Measurements from ENCODE around the gene CNTNAP2. TPM values are rescaled to one million over a fixed set of nuclear protein-coding genes. Genes with fewer than 3 reads are reported as not detected.

CNTNAP2 gene
- polyA plus RNA-seq, 1 experiment = not detected

DNA sequence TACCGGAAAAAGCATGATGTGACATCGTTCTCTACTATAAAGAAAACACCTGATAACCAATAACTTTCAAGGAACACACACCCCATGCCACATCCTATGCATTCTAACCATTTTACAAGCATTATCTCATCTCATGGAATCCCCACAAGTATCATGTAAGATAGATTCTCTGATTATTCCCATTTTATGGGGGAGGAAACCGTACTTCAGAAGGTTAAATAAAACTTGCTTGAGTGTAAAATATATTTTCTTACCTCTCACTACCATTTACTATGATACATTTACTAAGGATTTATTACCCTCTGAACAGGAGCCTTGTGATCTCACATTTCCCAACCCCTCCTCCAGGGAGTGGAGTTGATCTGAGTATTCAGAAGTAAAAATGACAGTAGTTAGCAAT lies 522.7 kb downstream of the CNTNAP2 start:
- H3K27me3 ChIP-seq (ENCODE audit: control insufficient read depth, insufficient read depth, low read length) = no peaks in the 10 kb centered on the region
- no peak for DNase-seq (ENCODE audit: low read depth)
- TF ChIP-seq, protein P1, sequence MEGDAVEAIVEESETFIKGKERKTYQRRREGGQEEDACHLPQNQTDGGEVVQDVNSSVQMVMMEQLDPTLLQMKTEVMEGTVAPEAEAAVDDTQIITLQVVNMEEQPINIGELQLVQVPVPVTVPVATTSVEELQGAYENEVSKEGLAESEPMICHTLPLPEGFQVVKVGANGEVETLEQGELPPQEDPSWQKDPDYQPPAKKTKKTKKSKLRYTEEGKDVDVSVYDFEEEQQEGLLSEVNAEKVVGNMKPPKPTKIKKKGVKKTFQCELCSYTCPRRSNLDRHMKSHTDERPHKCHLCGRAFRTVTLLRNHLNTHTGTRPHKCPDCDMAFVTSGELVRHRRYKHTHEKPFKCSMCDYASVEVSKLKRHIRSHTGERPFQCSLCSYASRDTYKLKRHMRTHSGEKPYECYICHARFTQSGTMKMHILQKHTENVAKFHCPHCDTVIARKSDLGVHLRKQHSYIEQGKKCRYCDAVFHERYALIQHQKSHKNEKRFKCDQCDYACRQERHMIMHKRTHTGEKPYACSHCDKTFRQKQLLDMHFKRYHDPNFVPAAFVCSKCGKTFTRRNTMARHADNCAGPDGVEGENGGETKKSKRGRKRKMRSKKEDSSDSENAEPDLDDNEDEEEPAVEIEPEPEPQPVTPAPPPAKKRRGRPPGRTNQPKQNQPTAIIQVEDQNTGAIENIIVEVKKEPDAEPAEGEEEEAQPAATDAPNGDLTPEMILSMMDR (IDR thresholded peaks at IDR 0.05; ENCODE audit: insufficient read depth, low read depth, low read length) = no peak
- H3K36me3 ChIP-seq (ENCODE audit: control insufficient read depth, insufficient read depth, low read length) = no peaks in the 10 kb centered on the region
- CTCF ChIA-PET = no interaction called here
- POLR2A ChIA-PET = no interaction called here
- no peak overlapping the region for H3K4me3 ChIP-seq (ENCODE audit: low read depth, low read length)

DNA sequence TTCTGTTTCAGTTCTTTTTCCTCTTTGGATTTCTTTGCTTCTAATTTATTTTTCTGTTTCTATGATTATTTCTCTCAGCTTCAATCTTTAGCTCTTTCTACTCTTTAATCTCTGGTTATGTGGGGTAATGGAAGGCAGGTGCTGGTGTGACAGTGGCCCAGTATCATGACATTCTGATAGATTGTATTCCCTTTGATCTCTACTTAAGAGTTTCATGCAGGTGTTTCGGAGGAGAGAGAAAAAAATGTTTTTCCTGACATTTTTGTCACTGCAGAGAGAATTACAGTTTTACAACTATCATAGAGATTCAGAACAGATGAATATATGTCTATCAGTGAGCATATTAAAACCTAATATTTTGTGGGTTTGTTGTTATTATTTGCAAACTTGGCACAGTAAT lies 524.9 kb downstream of the CNTNAP2 start:
- H3K27me3 ChIP-seq (ENCODE audit: control insufficient read depth, insufficient read depth, low read length) = no peaks in the 10 kb centered on the region
- DNase-seq (ENCODE audit: low read depth) = no peak
- CTCF ChIA-PET = no interaction called here
- POLR2A ChIA-PET = no interaction called here
- TF ChIP-seq, protein P1 (IDR thresholded peaks at IDR 0.05; ENCODE audit: insufficient read depth, low read depth, low read length) = no peak
- no peak overlapping the region for H3K4me3 ChIP-seq (ENCODE audit: low read depth, low read length)
- H3K36me3 ChIP-seq (ENCODE audit: control insufficient read depth, insufficient read depth, low read length) = no peaks in the 10 kb centered on the region

DNA sequence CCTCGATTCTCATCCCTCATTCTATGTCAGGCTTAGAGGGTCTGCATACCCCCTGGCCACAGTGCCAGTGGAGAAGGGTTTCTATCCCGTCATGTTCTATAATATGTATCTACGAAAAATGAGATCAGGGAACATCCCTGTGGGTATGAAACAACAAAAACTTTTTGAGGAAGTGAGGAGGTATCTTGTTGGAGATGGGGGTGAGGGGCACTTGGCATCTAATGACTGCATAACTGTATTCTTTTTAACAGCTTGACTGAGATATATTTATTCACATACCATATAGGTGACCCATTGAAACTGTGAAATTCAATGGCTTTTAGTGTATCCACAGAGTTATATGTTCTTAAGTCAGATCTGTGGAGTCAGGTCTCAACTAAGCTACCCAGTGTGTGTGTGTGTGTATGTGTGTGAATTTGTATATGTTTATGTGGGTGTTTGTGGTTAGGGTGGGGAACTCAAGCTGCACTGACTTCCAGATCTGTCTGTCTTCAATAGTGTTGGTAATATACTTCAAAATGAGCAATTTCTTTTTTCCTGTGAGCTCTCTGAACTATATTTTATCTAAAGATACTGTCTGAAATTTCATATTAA lies 528.9 kb downstream of the CNTNAP2 start:
- no peaks in the 10 kb centered on the region for H3K27me3 ChIP-seq (ENCODE audit: control insufficient read depth, insufficient read depth, low read length)
- no peaks in the 10 kb centered on the region for H3K36me3 ChIP-seq (ENCODE audit: control insufficient read depth, insufficient read depth, low read length)
- no peak overlapping the region for H3K4me3 ChIP-seq (ENCODE audit: low read depth, low read length)
- DNase-seq (ENCODE audit: low read depth) = no peak
- POLR2A ChIA-PET = no interaction called here
- CTCF ChIA-PET = no interaction called here
- TF ChIP-seq, protein P1 (IDR thresholded peaks at IDR 0.05; ENCODE audit: insufficient read depth, low read depth, low read length) = no peak

DNA sequence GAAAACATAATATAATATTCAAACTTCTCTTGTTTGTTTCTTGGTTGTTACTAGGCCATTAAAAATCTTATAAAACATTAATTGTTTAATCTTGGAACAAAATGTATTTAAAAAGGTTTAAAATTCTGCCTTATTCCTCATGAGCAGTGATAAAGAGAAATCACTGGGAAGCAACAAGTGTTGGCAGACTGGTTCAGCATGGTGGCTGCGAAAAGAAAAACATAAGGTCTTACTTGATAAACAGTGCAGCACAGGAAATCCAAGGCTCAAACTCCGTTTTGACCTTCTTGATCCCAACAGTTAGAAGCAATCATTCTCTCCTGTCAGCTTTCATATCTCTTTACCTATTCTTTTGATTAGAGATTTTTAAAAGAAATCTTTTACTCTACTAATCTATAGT lies 530.8 kb downstream of the CNTNAP2 start:
- no peaks in the 10 kb centered on the region for H3K27me3 ChIP-seq (ENCODE audit: control insufficient read depth, insufficient read depth, low read length)
- TF ChIP-seq, protein P1 (IDR thresholded peaks at IDR 0.05; ENCODE audit: insufficient read depth, low read depth, low read length) = no peak
- no peak overlapping the region for H3K4me3 ChIP-seq (ENCODE audit: low read depth, low read length)
- no peak for DNase-seq (ENCODE audit: low read depth)
- ChIA-PET CTCF (no interaction called here), POLR2A (no interaction called here)
- H3K36me3 ChIP-seq (ENCODE audit: control insufficient read depth, insufficient read depth, low read length) = no peaks in the 10 kb centered on the region

DNA sequence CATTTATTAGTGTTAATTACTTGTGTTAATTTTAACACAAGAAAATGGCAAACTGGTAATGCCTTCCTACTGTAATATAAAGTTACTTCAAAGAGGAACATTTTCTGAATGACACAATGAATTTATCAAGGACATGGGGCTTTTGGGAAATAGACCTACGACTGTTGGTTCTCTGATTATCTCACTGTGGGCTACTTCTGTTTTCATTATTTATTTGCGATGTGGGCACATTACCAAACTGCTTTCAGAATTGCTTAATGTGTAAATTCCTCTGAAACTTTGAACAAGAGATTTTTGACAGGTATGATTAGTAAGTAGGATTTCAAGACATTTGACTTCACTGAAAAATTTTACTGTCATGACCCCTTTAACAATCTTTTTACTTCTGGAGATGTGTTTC lies 535.6 kb downstream of the CNTNAP2 start:
- ChIA-PET POLR2A (no interaction called here), CTCF (no interaction called here)
- TF ChIP-seq, protein P1 (IDR thresholded peaks at IDR 0.05; ENCODE audit: insufficient read depth, low read depth, low read length) = no peak
- no peak for DNase-seq (ENCODE audit: low read depth)
- Histone ChIP-seq H3K4me3 (ENCODE audit: low read depth, low read length) (no peak overlapping the region), H3K27me3 (ENCODE audit: control insufficient read depth, insufficient read depth, low read length) (no peaks in the 10 kb centered on the region), H3K36me3 (ENCODE audit: control insufficient read depth, insufficient read depth, low read length) (no peaks in the 10 kb centered on the region)

Data from BJ (cell line).